EH (cell line): ENCODE measurements around the gene UNC13A.

Source experiments
- DNase-seq: peaks from one replicate; pipeline ENCODE4 v3.0.0-alpha.2; 2015; ENCODE audit warnings: low read depth

Gene UNC13A

DNA sequence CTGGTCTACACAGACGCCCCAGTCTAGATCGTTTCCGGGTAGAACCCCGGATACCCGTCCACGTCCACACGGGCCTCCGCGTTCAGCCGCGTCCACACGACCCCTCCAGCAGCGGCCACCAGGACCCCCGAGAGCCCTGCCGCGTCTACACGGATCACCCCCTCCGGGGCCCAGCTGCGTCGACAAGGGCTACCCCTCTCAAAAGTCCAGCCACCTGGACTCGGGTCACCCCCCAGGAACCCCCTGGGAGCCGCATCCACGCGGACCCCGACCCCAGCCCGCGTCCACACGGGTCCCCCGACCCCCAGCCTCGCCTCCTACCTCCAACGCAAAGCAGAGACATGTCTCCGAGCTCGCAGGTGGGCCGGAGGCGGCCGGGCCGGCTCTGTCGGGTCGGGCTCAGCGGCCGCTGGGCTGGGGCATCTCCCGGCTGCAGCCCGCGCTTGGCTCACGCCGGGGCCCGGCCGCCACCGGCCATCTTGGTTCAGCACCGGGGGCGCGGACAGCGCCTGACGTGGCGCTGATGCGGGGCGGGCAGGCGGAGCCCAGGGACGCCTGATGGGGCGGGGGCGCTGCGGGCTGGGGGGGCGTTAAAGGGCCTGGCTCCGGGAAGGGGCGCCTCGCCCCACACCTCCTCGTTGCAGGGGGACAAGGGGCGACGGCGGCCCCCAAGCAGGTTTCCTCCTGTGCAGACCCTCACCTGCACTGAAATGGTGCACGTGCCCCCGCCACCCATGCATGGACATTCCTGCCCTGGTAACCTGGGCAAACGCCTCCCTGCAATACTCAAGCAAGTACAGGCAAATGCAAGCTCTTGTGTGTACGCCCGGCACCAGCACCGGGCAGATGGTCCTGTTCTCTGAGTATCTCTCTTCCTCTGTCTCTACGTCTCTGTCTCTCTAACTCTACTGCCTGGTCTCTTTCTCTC, at the start of gene UNC13A:
UNC13A (minus strand) TSS at position 498 of the 928 bp plus-strand sequence; CDS start at position 343, 155 bp downstream.
- peak; percentile 56 for DNase-seq

DNA sequence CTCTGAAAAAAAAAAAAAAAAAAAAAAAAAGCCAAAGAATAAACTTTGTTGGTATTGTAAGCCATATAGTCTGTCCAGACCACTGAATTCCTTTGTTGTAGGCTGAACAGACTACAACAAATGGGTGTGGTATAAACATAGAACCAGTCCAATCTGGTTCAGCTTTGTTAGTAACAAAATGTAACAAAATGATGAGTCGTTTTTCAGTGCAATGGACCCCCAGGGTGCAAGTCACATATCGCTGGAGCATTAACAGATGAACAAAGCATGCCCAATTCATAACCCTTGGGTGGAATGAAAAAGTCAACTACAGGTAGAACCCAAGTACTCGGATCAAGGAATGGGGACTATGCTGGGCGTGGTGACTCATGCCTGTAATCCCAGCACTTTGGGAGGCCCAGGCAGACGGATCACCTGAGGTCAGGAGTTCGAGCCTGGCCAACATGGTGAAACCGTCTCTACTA, 49.6 kb upstream of the UNC13A start:
- DNase-seq = no peak

DNA sequence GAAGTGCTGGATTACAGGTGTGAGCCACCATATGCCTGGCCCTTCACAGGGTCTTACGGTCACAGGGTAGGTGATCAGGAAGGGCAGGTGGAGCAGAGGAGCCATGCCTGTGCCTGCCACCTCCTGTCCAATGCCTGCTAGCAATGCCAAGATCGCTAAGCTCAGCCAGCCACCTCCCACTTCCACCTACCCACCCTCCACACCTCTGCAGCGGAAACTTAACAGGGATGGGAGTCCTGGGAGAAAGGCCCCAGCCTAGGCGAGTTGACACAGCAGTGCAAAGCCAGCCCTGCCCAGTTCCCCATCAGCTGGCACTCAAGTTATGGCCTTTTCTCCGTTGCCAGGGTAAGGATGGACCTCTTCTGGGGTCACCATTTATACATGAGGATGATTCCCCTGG, 47.3 kb upstream of the UNC13A start:
- no peak for DNase-seq

DNA sequence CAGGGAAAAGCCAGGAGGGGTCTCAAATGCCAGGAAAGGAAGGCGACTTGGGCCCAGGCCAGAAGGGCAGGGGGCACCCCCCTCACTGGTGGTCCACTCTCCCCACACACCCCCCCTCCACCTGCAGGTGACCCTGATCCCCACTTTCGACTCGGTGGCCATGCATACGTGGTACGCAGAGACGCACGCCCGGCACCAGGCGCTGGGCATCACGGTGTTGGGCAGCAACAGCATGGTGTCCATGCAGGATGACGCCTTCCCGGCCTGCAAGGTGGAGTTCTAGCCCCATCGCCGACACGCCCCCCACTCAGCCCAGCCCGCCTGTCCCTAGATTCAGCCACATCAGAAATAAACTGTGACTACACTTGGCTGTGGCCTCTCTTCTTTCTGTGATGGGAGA, 46.0 kb upstream of the UNC13A start:
- DNase-seq = no peak

DNA sequence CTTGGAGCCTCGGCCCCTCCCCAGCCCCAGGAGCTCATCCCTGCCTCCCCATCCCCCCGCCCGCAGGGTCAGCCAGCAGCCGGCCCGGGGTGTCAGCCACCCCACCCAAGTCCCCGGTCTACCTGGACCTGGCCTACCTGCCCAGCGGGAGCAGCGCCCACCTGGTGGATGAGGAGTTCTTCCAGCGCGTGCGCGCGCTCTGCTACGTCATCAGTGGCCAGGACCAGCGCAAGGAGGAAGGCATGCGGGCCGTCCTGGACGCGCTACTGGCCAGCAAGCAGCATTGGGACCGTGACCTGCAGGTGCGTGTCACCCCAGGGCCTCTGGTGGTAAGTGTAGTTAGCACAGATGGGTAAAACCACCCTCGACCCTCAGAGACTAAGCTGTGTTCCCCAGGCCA, 45.0 kb upstream of the UNC13A start:
- DNase-seq = no peak

DNA sequence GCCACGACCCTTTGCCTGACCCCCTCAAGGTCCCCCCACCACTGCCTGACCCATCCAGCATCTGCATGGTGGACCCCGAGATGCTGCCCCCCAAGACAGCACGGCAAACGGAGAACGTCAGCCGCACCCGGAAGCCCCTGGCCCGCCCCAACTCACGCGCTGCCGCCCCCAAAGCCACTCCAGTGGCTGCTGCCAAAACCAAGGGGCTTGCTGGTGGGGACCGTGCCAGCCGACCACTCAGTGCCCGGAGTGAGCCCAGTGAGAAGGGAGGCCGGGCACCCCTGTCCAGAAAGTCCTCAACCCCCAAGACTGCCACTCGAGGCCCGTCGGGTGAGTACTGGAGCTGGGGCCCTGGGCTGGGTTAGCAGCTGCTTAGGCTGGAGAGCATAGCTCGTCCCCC, 39.7 kb upstream of the UNC13A start:
- DNase-seq = no peak

DNA sequence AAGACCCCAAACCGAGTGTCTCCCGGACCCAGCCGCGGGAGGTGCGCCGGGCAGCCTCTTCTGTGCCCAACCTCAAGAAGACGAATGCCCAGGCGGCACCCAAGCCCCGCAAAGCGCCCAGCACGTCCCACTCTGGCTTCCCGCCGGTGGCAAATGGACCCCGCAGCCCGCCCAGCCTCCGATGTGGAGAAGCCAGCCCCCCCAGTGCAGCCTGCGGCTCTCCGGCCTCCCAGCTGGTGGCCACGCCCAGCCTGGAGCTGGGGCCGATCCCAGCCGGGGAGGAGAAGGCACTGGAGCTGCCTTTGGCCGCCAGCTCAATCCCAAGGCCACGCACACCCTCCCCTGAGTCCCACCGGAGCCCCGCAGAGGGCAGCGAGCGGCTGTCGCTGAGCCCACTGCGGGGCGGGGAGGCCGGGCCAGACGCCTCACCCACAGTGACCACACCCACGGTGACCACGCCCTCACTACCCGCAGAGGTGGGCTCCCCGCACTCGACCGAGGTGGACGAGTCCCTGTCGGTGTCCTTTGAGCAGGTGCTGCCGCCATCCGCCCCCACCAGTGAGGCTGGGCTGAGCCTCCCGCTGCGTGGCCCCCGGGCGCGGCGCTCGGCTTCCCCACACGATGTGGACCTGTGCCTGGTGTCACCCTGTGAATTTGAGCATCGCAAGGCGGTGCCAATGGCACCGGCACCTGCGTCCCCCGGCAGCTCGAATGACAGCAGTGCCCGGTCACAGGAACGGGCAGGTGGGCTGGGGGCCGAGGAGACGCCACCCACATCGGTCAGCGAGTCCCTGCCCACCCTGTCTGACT, 39.0 kb upstream of the UNC13A start:
- DNase-seq = no peak

DNA sequence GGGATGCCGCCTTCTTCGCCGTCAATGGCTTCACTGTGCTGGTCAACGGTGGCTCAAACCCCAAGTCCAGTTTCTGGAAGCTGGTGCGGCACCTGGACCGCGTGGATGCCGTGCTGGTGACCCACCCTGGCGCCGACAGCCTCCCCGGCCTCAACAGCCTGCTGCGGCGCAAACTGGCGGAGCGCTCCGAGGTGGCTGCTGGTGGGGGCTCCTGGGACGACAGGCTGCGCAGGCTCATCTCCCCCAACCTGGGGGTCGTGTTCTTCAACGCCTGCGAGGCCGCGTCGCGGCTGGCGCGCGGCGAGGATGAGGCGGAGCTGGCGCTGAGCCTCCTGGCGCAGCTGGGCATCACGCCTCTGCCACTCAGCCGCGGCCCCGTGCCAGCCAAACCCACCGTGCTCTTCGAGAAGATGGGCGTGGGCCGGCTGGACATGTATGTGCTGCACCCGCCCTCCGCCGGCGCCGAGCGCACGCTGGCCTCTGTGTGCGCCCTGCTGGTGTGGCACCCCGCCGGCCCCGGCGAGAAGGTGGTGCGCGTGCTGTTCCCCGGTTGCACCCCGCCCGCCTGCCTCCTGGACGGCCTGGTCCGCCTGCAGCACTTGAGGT, 38.1 kb upstream of the UNC13A start:
- no peak for DNase-seq

DNA sequence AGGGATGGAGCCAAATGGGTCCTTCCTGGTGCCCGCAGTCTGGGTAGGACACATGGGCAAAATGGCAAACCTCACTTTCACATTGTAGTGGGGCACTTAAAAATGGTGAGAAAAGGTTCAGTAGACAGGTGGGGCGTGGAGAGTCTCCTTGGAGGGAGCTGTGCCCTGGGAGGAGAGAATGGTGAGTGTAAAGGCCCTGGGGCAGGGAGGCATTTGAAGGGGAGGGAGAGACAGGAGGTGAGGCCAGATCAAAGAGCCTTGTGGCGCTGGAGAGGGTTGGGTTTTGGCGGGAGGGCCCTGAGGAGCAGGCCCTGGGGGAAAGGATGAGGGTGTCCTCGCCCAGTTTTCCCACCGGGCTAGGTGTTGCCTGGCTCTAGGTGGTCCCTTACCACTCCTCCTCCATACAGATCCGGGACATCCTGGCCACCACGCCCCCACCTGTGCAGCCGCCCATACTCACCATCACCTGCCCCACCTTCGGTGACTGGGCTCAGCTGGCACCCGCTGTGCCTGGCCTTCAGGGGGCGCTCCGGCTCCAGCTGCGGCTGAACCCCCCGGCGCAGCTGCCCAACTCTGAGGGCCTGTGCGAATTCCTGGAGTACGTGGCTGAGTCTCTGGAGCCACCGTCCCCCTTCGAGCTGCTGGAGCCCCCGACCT, 37.4 kb upstream of the UNC13A start:
- DNase-seq = no peak

DNA sequence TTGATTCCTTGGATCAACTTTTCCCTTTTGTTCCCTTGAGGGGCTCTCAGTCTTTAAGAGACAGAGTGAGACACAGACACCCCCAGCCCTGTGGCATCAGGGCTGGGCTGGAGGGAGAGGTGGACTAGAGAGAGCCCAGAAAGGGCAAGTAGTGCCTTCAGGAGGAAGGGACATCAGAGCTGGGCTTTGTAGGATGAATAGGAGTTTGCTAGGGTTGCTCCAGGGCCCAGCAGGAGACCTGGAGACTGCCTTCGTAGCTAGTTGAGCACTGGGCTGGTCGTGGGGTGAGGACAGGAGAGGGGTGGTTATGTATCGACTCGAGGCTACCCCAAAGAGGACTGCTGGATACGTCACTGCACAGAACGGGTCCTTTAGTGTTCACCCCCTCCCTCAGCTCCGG, 36.5 kb upstream of the UNC13A start:
- DNase-seq = no peak

DNA sequence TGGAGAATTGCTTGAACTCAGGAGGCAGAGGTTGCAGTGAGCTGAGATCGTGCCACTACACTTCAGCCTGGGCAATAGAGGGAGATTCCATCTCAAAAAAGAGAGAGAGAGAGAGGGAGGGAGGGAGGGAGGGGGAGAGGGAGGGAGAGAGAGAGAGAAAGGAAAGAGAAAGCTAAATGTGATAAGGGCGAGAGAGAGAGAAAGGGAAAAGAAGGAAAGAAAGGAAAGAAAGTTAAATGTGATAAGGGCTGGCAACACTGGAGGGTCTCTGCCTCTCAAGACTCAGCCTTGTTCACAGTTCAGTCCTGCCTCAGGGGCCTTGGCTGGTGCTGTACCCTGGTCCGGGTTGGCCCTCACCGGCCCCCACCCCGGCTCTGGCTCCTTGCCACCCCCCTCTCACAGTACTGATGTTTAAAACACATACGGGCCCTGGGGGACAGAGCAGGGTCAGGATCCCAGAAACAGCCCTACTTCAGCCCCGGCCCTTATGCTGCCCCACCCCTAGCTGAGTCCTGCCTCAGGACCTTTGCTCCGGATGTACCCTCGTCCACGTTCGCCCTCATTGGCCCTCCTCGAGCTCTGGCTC, 34.6 kb upstream of the UNC13A start:
- DNase-seq = no peak

DNA sequence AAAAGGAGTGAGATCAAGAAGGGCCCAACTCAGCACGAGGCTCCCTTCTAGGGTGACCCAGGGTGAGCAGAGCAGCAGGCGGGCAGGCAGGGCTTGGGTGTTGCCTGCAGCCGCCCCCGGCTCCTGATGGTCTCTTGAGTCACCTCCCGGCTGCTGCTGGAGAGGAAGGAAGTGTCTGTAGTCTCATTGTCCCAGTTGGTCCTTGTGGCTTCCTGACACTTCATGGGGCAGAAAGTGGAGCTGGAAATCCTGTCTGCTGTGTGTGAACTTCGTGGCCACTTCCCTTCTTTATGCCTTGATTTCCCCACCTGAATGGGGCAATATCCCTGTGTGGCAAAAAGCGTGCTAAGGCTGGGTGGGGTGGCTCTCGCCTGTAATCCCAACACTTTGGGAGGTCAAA, 33.7 kb upstream of the UNC13A start:
- peak; percentile 64 for DNase-seq

DNA sequence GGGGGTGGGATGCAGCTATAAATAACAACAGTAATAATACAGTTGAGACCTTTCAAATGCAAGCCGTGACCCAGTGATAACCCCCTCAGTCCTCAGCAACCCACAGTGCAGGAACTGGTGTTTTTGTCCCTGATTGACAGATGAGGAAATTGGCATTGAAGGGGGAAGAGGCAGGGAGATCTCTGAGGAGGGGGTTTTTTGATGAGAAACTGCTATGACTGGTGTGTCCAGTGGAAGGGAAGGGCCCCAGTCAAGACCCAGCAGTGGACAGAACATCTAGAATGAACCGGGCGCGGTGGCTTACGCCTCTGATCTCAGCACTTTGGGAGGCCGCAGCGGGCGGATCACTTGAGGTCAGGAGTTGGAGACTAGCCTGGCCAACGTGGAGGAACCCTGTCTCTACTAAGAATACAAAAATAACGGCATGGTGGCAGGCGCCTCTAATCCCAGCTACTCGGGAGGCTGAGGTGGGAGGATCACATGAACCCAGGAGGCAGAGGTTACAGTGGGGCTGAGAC, 33.0 kb upstream of the UNC13A start:
- DNase-seq = no peak

DNA sequence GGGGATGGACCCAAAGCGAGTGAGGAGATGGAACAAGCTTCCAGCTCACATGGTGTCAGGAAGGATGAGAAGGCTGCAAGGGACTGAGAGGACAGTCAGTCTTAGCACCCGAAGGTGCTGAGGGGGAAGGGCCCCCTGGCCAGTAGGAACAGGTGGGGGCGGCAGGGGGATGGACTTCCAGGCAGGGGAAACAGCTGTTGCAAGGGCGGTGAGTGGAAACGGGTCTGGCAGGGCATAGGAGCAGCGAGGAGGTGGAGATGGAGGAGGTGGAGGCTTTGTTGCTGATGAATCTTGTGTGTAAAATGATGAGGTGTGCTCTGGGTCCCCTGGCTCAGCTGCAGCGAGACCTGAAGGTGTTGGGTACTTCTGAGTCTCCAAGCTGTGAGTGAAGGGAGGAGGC, 32.3 kb upstream of the UNC13A start:
- no peak for DNase-seq

DNA sequence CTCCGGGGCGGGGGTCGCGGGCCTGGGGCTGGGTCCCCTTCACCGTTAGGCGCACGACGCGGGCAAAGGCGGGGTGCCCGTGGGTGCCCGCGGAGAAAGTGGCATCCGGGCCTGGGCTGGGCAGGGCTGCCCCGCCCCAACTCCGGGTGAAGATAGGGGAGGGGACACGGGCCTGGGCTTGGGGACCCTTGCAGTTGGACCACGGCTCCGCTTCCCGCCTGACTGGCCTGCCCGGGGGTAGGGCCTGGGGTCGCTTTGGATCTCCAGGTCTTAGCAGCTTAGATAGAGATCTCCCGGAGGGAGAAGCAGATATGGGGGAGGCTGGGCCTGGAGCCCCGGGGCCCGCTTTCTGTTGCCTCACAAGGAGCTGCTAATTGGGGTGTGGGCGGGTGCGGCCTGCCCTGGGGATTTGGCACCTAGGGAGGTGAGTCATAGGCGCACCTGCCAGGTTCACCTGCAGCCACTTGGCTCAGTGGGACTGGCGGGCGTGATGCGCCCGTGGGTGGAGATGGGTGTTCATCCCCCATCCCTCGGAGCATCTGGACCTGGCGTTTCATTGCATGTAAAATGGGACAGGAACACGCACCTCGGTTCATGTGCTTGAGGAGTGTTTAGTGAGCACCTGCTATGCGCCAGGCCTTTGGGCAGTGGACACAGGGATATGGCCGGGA, 31.7 kb upstream of the UNC13A start:
- no peak for DNase-seq

DNA sequence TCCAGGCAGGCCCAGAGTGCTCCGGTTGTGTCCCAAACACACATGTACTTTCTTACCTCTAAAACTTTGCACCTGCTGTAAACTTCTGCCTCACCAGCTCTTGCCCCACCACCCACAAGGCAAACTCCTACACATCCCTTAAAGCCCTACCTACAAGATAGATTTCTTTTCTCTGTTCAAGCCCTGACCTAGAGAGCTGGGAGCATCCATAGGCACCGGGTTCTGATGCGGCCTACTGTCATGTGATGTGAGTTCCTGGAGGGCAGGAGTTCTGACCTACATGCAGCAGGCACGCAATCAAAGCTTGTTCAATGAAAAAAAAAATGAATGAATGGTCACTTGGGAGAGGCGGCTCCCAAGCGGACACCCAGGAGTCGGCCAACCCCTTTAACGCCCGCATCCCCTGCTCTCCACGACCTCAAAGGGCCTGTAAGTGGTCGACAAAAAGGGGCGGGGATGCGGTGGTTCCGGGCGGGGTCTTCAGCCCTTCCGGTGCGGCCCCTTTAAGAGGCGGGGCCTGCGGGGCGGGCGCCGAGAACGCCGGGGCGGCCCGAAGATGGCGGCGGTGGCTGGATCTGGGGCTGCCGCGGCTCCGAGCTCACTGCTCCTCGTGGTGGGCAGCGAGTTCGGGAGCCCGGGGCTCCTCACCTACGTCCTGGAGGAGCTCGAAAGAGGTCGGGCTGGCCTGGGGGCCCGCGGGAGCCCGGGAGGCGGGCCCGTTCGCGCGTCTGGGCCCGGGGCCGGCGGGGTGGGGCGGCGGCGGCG, 31.0 kb upstream of the UNC13A start, which contains the start of gene MAP1S:
MAP1S (plus strand) TSS at position 534 of the 765 bp plus-strand sequence; CDS start at position 557, 23 bp downstream.
- DNase-seq = peak; percentile 57

DNA sequence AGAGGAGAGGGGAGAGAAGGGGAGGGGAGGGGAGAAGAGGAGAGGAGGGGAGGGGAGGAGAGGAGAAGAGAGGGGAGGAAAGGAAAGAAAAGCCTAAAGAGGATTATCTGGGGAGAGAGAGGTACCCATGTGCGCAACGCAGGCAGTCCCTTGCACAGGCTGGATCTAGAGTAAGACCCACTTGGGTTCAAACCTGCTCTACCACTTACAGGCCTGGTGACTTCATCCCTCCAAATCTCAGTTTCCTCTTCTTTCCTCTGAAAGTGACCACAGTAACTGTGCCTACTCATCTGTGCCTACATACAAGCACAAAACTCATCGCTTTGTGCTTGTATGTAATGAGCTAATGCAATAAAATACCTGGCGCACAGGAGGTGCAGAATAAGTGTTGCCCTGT, 30.4 kb upstream of the UNC13A start:
- no peak for DNase-seq

DNA sequence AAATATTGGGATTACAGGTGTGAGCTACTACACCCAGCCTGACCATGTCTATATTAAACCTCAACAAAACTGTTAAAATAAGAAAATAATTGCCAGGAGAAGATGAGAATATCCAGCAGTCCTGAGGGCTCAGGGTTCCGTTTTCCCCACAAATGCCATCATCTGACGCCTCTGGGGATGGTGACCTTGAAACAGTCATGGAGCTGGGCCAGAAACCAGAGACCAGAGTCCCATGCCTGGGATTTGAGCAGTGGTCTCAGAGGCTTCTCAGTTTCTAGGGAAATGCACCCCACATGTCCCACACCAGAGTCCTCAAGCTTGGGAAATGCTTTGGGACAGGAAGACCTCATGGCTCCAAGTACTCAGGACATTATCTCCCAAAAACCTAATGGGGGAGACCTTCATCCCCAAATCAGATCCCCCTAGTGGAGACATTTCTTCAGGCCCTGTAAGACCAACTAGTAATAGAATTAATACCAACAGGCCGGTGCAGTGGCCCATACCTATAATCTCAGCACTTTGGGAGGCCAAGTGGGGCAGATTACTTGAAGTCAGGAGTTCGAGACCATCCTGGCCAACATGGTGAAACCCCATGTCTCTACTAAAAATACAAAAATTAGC, 28.3 kb upstream of the UNC13A start:
- DNase-seq = peak; percentile 11

DNA sequence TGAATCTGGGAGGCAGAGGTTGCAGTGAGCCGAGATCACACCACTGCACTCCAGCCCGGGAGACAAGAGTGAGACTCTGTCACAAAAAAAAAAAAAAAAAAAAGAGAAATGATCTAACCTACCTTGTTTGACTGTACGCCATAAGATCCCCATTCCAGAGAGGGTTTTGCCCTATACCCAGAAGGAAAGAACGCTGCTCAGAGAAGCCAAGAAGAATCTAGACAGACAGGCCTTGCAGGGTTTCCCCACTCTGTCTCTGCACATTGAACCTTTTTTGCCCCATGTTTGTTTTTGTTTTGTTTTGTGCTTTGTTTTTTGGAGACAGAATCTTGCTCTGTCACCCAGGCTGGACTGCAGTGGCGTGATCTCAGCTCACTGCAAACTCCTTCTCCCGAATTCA, 23.7 kb upstream of the UNC13A start:
- no peak for DNase-seq
